NCI-H1694 treated with DMSO at 0.1 percent for 48 hours (cell line): Measurements from ENCODE around the gene KCNK4.
A peak's percentile ranks its signal among the peaks of the same experiment; 100 is the strongest.
"Not testable (repeated sequence)": the region's sequence is repeated elsewhere in the genome, so short reads cannot be mapped to it uniquely, and the experiment has no call there.

Experiments used
- DNase-seq: peaks from one replicate; lab custom pipeline; 2025; lab: John Stamatoyannopoulos, UW

KCNK4 gene

GRCh38 chr11:64306876-64307622 is 15.9 kb downstream of the KCNK4 start:
- DNase-seq: no peak

- DNase-seq: not testable (repeated sequence)
Measured at GRCh38 chr11:64307795-64308194, 16.7 kb downstream of the KCNK4 start.

- no peak for DNase-seq
Measured at GRCh38 chr11:64312947-64313346, 21.8 kb downstream of the KCNK4 start.

GRCh38 chr11:64313491-64314145 is 22.5 kb downstream of the KCNK4 start:
- no peak for DNase-seq

GRCh38 chr11:64314146-64314804 is 23.2 kb downstream of the KCNK4 start:
- DNase-seq: no peak

- no peak for DNase-seq
Measured at GRCh38 chr11:64314805-64315561, 23.9 kb downstream of the KCNK4 start.

GRCh38 chr11:64315667-64316526 is 24.8 kb downstream of the KCNK4 start:
- DNase-seq: not testable (repeated sequence)

GRCh38 chr11:64316672-64317324 is 25.7 kb downstream of the KCNK4 start:
- DNase-seq: no peak

- peak; percentile 96 for DNase-seq
Measured at GRCh38 chr11:64317325-64317960, 26.3 kb downstream of the KCNK4 start, which contains the start of gene TRMT112. Gene TRMT112 (minus strand): TSS chr11:64317559. CDS start chr11:64317526, 33 bp downstream.

- DNase-seq: peak; percentile 92
Measured at GRCh38 chr11:64317961-64318765, 27.1 kb downstream of the KCNK4 start, which contains the start of gene PRDX5. Gene PRDX5 (plus strand): TSS chr11:64318121. CDS start chr11:64318216, 95 bp downstream.

- DNase-seq: no peak
Measured at GRCh38 chr11:64318766-64319761, 28.0 kb downstream of the KCNK4 start.

GRCh38 chr11:64320556-64320955 is 29.5 kb downstream of the KCNK4 start:
- no peak for DNase-seq

- no peak for DNase-seq
Measured at GRCh38 chr11:64321026-64321425, 29.9 kb downstream of the KCNK4 start.

GRCh38 chr11:64321533-64321932 is 30.4 kb downstream of the KCNK4 start:
- no peak for DNase-seq

GRCh38 chr11:64322925-64323260 is 31.8 kb downstream of the KCNK4 start:
- no peak for DNase-seq

- DNase-seq: no peak
Measured at GRCh38 chr11:64323373-64323772, 32.3 kb downstream of the KCNK4 start.

- DNase-seq: not testable (repeated sequence)
Measured at GRCh38 chr11:64323984-64324383, 32.9 kb downstream of the KCNK4 start.
